COLO668 (cell line): ENCODE data around the gene PPP1CA.
A peak's percentile ranks its signal among the peaks of the same experiment; 100 is the strongest.

ENCODE experiments used
- DNase-seq: peaks from one replicate; lab custom pipeline; 2025; ENCODE audit not compliant: unreplicated experiment; lab: John Stamatoyannopoulos, UW

Gene PPP1CA

GRCh38 chr11:67418476-67419281, 17.0 kb upstream of the PPP1CA start:
- DNase-seq, result no peak

- no peak for DNase-seq
These were observed 15.8 kb upstream of the PPP1CA start for GRCh38 chr11:67417425-67417824.

- peak; percentile 71 for DNase-seq
These were observed 15.0 kb upstream of the PPP1CA start for GRCh38 chr11:67416416-67417335.

- DNase-seq, result peak; percentile 38
These were observed 14.0 kb upstream of the PPP1CA start, which contains the start of gene CARNS1 for GRCh38 chr11:67415501-67416304. Gene CARNS1 (plus strand): TSS chr11:67415678. CDS start chr11:67416200, 522 bp downstream.

GRCh38 chr11:67413266-67413849, 11.7 kb upstream of the PPP1CA start:
- no peak for DNase-seq

GRCh38 chr11:67412495-67413179, 11.0 kb upstream of the PPP1CA start:
- DNase-seq, result no peak

- no peak for DNase-seq
These were observed 10.1 kb upstream of the PPP1CA start for GRCh38 chr11:67411785-67412152.

GRCh38 chr11:67410984-67411784, 9.5 kb upstream of the PPP1CA start:
- no peak for DNase-seq

GRCh38 chr11:67410369-67410831, 8.7 kb upstream of the PPP1CA start:
- DNase-seq, result no peak

- peak; percentile 55 for DNase-seq
These were observed 8.2 kb upstream of the PPP1CA start for GRCh38 chr11:67409781-67410368.

GRCh38 chr11:67409261-67409666, 7.6 kb upstream of the PPP1CA start:
- DNase-seq, result no peak

GRCh38 chr11:67408437-67409200, 7.0 kb upstream of the PPP1CA start:
- DNase-seq, result no peak

- no peak for DNase-seq
These were observed 6.1 kb upstream of the PPP1CA start for GRCh38 chr11:67407688-67408163.

- DNase-seq, result peak; percentile 40
These were observed 5.5 kb upstream of the PPP1CA start for GRCh38 chr11:67406969-67407687.

GRCh38 chr11:67406420-67406968, 4.8 kb upstream of the PPP1CA start:
- no peak for DNase-seq

GRCh38 chr11:67405688-67406339, 4.2 kb upstream of the PPP1CA start:
- no peak for DNase-seq

GRCh38 chr11:67405196-67405567, 3.5 kb upstream of the PPP1CA start:
- DNase-seq, result no peak
